Prostate gland (tissue), 2 donors: ENCODE results near the gene ME3. TPM values are rescaled to one million over a fixed set of nuclear protein-coding genes. Genes with fewer than 3 reads are reported as not detected.
A peak's percentile ranks its signal among the peaks of the same experiment; 100 is the strongest.

ENCODE experiments used
- DNase-seq: peaks from one replicate; pipeline ENCODE4 v3.0.0-alpha.2; 2019; ENCODE audit warnings: low spot score
- H3K27ac ChIP-seq, 2 donors: fragments of 200-600 bp; sonication (generic); 2 replicates each; pipeline ENCODE4 v1.5.1; 2017 to 2019
- H3K27me3 ChIP-seq: fragments of 200-600 bp; sonication (generic); replicated peaks from 2 replicates; pipeline ENCODE4 v1.5.1; 2019; ENCODE audit not compliant: insufficient read depth
- H3K36me3 ChIP-seq, 2 donors: fragments of 200-600 bp; sonication (generic); 1 replicate in 1 of 2; 2 replicates in 1 of 2; pipeline versions ENCODE4 v1.5.1 to v1.8.1; 2017 to 2019
- H3K4me1 ChIP-seq: fragments of 200-600 bp; sonication (generic); replicated peaks from 2 replicates; pipeline ENCODE4 v1.5.1; 2019
- H3K4me3 ChIP-seq, 2 donors: fragments of 200-600 bp; sonication (generic); 2 replicates each; pipeline ENCODE4 v1.5.1; 2017 to 2019
- H3K9me3 ChIP-seq: fragments of 200-600 bp; sonication (generic); 2 replicates; pipeline ENCODE4 v1.5.1; 2017
- POLR2A ChIP-seq: fragments of 450-650 bp; IDR thresholded peaks from one replicate; pipeline ENCODE4 v1.6.1; 2016; ENCODE audit warnings: antibody characterized with exemption, mild to moderate bottlenecking
- POLR2AphosphoS5 ChIP-seq: sonication (generic); formaldehyde crosslinking; IDR thresholded peaks from one replicate; pipeline ENCODE4 v1.6.1; 2017; ENCODE audit warnings: antibody characterized with exemption
- WGBS: methylation state at CpG from one replicate; pipeline ENCODE4 v1.1.5; 2018; 5-methylcytosine and 5-hydroxymethylcytosine counted together
- intact Hi-C: fragments of 100-400 bp; cut with DNase I; formaldehyde crosslinking; loops from one replicate; pipeline ENCODE4 v1.14.2; 2022
- total RNA-seq, 2 donors: library from RNA; depleted of rRNA; stranded (reverse); fragments of >200 nt; gene quantifications; one replicate each; pipeline ENCODE4 v1.1.0, GENCODE V29; 2016
- TF ChIP-seq, protein P1 (sequence below), 4 experiments: fragments of 200-600 bp in 2 of 4; fragments of 450-650 bp in 2 of 4; sonication (generic) in 2 of 4; IDR thresholded peaks; 1 replicate in 3 of 4; 2 replicates in 1 of 4; pipeline ENCODE4 v1.5.1; 2016 to 2019; ENCODE audit warnings: antibody characterized with exemption in 4 of 4, mild to moderate bottlenecking in 2 of 4, moderate library complexity in 2 of 4

The ME3 gene
- total RNA-seq, 2 donors from 2014 or later, result 31.4 to 107 TPM

DNA sequence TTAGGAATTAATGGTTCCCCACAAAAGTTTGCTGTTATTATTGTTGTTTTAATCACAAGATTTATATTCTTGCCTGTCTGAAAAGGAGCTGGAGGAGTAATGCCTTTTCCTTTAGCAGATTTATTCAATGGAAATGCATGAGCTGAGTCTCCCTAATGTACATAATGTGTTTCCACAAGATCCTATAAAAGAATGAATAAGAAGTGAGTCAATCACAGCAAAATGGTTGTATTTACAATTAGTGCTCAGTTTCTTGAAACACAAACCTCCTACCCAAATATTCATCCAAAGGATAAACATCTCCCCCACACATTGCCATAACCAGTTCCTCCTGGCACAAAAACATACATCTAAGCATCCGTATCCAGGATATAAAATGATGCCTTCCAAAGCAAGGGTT lies 33.3 kb downstream of the ME3 start:
- Histone ChIP-seq H3K4me3 (no peak overlapping the region), H3K4me1 (no peaks in the 10 kb centered on the region), H3K9me3 (no peaks in the 10 kb centered on the region), H3K27ac (no peak overlapping the region), H3K27me3 (no peaks in the 10 kb centered on the region), H3K36me3 (no peaks in the 10 kb centered on the region)
- TF ChIP-seq, protein P1, sequence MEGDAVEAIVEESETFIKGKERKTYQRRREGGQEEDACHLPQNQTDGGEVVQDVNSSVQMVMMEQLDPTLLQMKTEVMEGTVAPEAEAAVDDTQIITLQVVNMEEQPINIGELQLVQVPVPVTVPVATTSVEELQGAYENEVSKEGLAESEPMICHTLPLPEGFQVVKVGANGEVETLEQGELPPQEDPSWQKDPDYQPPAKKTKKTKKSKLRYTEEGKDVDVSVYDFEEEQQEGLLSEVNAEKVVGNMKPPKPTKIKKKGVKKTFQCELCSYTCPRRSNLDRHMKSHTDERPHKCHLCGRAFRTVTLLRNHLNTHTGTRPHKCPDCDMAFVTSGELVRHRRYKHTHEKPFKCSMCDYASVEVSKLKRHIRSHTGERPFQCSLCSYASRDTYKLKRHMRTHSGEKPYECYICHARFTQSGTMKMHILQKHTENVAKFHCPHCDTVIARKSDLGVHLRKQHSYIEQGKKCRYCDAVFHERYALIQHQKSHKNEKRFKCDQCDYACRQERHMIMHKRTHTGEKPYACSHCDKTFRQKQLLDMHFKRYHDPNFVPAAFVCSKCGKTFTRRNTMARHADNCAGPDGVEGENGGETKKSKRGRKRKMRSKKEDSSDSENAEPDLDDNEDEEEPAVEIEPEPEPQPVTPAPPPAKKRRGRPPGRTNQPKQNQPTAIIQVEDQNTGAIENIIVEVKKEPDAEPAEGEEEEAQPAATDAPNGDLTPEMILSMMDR (IDR thresholded peaks at IDR 0.05), result no peak
- TF ChIP-seq POLR2AphosphoS5, result no peak
- TF ChIP-seq POLR2A, result no peak
- no peak for DNase-seq
- WGBS, result 83% methylated on average over 1 of the region's 1 CpG
- intact Hi-C loops, result no loop called here

DNA sequence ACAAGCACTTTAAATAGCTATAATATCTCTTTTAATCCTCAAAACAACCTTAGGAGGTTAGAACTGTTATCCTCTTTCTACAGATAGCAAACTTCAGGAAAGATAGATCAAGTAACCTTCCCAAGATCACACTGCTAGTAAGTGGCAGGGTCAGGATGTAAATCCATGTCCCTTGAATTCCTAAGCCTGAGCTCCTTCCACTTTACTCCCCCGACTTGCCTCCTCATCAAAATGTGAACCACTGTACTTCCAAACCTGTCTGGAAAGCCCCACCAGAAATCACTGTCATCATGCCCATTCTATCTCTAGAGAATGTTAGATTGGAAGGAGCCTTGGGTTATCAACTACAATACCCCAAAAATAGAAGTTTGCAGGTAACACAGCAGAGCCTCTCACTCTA lies 33.7 kb downstream of the ME3 start:
- no peaks in the 10 kb centered on the region for H3K4me1 ChIP-seq
- TF ChIP-seq POLR2A (no peak), POLR2AphosphoS5 (no peak)
- TF ChIP-seq, protein P1 (IDR thresholded peaks at IDR 0.05), result no peak
- no peak for DNase-seq
- intact Hi-C loops, result no loop called here
- no peak overlapping the region for H3K27ac ChIP-seq
- H3K36me3 ChIP-seq, result no peaks in the 10 kb centered on the region
- H3K4me3 ChIP-seq, result no peak overlapping the region
- no peaks in the 10 kb centered on the region for H3K9me3 ChIP-seq
- 74% methylated on average over 1 of the region's 1 CpG for WGBS
- H3K27me3 ChIP-seq, result no peaks in the 10 kb centered on the region

DNA sequence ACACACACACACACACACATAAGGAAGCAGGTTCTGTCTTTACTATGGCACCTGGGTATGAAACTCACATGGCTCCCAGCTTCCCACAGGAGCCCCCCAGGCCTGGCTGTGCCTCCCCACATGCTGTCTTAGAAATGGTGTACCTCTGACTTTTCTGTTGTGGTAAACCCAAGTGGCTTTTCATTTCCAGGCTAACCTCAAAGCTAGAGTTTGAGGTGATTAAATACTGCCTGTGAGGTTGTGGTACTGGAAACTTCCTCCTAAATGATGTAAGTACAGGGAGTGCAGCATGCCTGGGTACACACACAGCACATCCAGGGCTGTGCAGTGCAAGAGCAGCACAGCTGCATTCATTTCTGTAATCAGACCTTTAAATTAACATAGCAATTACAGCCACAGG lies 34.4 kb downstream of the ME3 start:
- no peak for TF ChIP-seq POLR2A
- TF ChIP-seq POLR2AphosphoS5, result no peak
- TF ChIP-seq, protein P1 (IDR thresholded peaks at IDR 0.05), result no peak
- Histone ChIP-seq H3K36me3 (no peaks in the 10 kb centered on the region), H3K4me3 (no peak overlapping the region), H3K27me3 (no peaks in the 10 kb centered on the region), H3K9me3 (no peaks in the 10 kb centered on the region), H3K4me1 (no peaks in the 10 kb centered on the region), H3K27ac (no peak overlapping the region)
- intact Hi-C loops, result no loop called here
- no peak for DNase-seq

DNA sequence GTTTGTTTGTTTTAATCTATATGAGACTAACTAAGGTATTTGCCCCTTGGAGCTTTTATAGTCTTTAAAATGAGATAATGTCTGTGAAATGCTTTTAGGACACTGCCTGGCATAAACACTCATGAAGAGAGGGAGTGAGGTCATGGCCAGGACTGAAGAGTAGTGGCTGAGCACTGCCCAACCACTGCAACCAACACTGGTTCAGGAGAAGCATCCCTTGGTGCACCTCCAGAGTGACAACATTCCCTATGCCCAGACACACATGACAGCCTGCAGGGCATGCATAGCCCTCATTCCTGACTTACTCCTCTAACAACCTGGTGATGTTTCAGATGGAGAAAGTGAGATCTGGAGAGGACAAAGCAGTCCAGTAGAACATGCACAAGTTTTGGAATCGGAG lies 36.1 kb downstream of the ME3 start:
- 100% methylated on average over 1 of the region's 1 CpG for WGBS
- no peak for TF ChIP-seq POLR2A
- TF ChIP-seq, protein P1 (IDR thresholded peaks at IDR 0.05), result no peak
- no peak for TF ChIP-seq POLR2AphosphoS5
- no peak overlapping the region for H3K27ac ChIP-seq
- DNase-seq, result no peak
- H3K9me3 ChIP-seq, result no peaks in the 10 kb centered on the region
- intact Hi-C loops, result no loop called here
- H3K36me3 ChIP-seq, result no peaks in the 10 kb centered on the region
- no peak overlapping the region for H3K4me3 ChIP-seq
- no peaks in the 10 kb centered on the region for H3K27me3 ChIP-seq
- H3K4me1 ChIP-seq, result no peaks in the 10 kb centered on the region

DNA sequence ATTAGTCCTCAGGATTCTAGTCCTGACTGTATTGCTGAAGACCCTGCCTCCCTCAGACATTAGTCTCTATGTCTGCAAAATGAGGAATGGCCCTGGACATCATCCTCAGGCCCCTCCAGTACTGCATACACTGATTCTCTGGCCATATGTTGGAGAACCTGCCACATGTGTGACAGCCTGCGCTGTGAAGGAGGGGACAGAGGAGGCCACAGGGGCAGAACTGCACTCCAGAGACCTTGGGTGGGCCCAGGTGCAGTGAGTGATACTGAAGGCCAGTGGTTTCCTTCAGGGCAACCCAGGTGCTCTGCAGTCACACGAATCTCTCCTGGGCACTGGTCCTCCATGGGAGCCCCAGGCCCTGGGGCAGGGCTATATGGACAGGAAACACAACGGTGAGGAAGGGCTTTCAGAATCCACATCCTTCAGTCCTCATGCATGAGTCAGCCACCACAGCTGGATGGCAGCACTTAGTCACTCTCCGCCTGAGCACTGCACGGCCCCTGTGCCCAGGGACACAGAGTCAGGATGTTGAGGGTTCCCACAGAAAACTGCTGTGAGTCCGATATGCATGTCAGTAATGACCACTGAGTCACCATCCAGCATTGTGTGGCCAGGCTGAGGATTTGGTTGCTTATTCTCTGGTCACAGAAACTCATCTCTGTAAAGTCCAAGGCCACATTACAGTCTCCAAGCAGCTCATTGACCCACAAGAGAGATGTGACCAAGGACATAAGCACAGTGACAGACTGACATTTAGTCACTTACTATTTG lies 39.7 kb downstream of the ME3 start:
- intact Hi-C loops, result no loop called here
- no peak overlapping the region for H3K27ac ChIP-seq
- H3K9me3 ChIP-seq, result no peaks in the 10 kb centered on the region
- no peaks in the 10 kb centered on the region for H3K36me3 ChIP-seq
- TF ChIP-seq, protein P1 (IDR thresholded peaks at IDR 0.05), result peak in 1 of 4 experiments; percentile 45
- TF ChIP-seq POLR2AphosphoS5 (no peak), POLR2A (no peak)
- WGBS, result 75% methylated on average over 6 of the region's 6 CpGs
- H3K27me3 ChIP-seq, result no peaks in the 10 kb centered on the region
- no peak for DNase-seq
- no peak overlapping the region for H3K4me3 ChIP-seq
- no peaks in the 10 kb centered on the region for H3K4me1 ChIP-seq
